WERI-Rb-1 (cell line): ENCODE measurements around the gene RNF223.
A peak's percentile ranks its signal among the peaks of the same experiment; 100 is the strongest.

Experiments used
- DNase-seq: peaks from one replicate; pipeline ENCODE4 v3.0.0-alpha.2; 2020
- H3K27ac ChIP-seq: fragments of 250-450 bp; sonication (Bioruptor Pico); 2 replicates; pipeline ENCODE4 v1.5.1; 2020; ENCODE audit warnings: mild to moderate bottlenecking, moderate library complexity
- H3K27me3 ChIP-seq: fragments of 250-450 bp; sonication (Bioruptor Pico); 2 replicates; pipeline ENCODE4 v1.5.1; 2021; ENCODE audit warnings: mild to moderate bottlenecking, low read depth, moderate library complexity; ENCODE audit not compliant: insufficient read depth, severe bottlenecking
- H3K36me3 ChIP-seq: fragments of 250-450 bp; sonication (Bioruptor Pico); 2 replicates; pipeline ENCODE4 v1.5.1; 2020; ENCODE audit warnings: mild to moderate bottlenecking, moderate library complexity
- H3K4me3 ChIP-seq: 2 replicates; pipeline ENCODE4 v1.5.1; 2011; ENCODE audit warnings: low read depth, mild to moderate bottlenecking, control low read depth, low read length
- H3K9me3 ChIP-seq: fragments of 250-450 bp; sonication (Bioruptor Pico); 2 replicates; pipeline ENCODE4 v1.5.1; 2021; ENCODE audit warnings: mild to moderate bottlenecking, moderate library complexity; ENCODE audit not compliant: severe bottlenecking
- CTCF ChIP-seq: IDR thresholded peaks from 2 replicates; pipeline ENCODE4 v1.5.1; 2011; ENCODE audit warnings: low read depth, mild to moderate bottlenecking, control low read depth, inconsistent platforms, low read length

Gene RNF223

DNA sequence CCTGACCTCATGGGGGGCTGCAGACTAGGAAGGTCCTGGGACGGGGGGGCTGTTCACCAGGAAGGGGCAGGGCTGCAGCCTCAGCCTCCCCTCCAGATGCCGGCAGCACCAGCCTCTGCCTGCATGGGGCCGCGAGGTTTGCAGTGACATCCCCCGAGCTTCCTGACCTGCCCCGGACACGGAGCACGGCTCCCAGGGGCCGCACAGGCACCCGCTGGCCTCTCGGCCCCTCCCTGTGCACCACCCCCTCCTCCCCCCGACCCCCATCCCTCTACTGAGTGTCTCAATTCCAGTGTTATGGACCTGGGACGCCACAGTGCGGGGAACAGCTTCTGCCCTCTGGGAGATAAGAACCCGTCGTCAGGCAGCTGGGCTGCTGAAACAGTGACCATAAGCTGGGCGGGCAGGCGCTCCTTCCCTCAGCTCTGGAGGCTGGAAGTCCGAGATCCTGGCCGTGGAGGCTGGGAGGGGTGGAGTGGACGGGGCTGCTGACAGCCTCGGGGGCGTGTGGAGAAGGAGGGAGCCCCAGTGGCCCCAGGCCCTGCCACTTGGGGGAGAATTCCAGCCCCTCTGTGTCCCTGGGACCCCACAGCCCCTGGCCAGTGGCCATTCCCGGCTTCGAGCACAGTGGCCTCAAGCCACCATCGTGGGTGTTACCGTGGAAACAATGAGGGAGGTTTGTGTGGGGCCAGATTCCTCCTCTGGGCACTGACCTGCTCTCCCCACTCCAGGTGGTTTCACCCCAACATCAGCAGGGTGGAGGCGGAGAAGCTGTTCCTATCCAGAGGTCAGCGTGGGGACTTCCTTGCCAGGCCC lies 11.6 kb downstream of the RNF223 start:
- H3K27me3 ChIP-seq, result peaks cover 17% of the 10 kb centered on the region
- peak; percentile 44 for DNase-seq
- H3K27ac ChIP-seq, result no peak overlapping the region
- TF ChIP-seq CTCF, result no peak
- H3K9me3 ChIP-seq, result no peaks in the 10 kb centered on the region
- H3K4me3 ChIP-seq, result no peak overlapping the region
- no peaks in the 10 kb centered on the region for H3K36me3 ChIP-seq

DNA sequence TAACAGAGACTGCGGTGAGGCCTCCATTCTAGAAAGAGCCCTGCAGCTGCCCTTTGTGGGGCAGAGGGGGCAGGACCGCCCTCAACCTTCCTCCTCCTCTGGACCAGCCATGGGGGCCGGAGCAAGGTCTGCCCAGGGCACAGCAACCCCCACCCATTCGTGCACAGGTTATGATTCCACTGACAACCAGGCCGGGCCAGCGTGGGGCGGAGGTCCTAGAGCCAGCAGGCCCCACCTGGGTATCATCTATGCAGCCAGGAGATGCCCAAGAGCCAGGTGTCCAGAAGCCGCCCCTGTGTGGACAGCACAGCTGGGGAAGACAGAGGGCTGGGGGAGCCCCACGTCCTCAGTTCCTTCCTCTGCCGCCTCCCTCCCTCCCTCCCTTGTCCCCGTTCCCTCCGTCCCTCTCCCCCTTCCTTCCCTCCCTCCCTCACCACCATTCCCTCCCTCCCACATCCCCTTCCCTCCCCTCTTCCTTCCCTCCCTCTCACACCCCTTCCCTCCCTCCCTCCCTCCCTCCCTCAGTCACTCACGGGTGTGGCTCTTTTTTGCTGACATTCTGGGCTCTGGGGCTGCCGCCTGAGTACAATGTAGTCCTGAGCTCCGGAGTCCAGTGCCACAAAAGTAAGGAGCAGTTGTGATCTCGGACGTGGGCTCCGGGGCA lies 12.3 kb downstream of the RNF223 start:
- no peaks in the 10 kb centered on the region for H3K9me3 ChIP-seq
- no peak for DNase-seq
- TF ChIP-seq CTCF, result no peak
- H3K27ac ChIP-seq, result no peak overlapping the region
- no peaks in the 10 kb centered on the region for H3K36me3 ChIP-seq
- H3K4me3 ChIP-seq, result no peak overlapping the region
- H3K27me3 ChIP-seq, result peaks cover 17% of the 10 kb centered on the region

GRCh38 chr1:1060281-1061000 lies 13.7 kb downstream of the RNF223 start:
- no peak overlapping the region for H3K4me3 ChIP-seq
- peaks cover 17% of the 10 kb centered on the region for H3K27me3 ChIP-seq

DNA sequence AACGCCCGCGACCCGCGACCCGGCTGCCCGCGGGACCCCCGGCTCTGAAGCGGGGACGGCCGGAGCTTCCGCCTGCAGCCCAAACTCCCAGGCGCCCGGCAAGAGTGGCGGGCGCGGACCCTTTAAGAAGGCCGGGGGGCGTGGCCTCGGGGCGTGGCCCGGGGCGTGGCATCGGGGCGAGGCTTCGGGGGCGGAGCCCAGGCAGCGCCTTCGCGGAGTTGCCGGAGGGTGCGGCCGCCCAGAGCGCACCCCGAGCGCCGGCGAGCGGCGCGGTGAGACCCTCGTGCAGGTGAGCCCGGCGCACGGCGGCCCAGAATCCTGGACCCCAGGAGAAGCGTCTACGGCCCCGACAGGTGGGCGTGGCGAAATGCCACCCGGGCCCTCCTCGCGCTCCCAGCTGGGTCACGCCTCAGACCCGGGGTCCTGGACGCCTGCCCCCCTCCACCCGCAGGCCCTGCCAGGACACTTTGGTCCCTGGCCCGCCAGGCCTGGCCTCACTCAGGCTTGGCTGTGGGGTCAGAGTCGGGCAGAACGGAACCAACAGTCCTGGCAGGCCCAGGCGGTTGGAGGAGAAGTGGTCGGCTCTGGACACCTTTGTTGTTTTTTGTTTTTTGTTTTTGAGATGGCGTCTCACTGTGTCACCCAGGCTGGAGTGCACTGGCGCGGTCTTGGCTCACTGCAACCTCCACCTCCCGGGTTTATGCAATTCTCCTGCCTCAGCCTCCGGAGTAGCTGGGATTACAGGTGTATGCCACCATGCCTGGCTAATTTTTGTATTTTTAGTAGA lies 14.4 kb downstream of the RNF223 start:
- no peaks in the 10 kb centered on the region for H3K9me3 ChIP-seq
- H3K27ac ChIP-seq, result peak overlapping the region; percentile 58
- H3K27me3 ChIP-seq, result peaks cover 17% of the 10 kb centered on the region
- TF ChIP-seq CTCF, result no peak
- peak overlapping the region; percentile 45 for H3K4me3 ChIP-seq
- peaks cover 7% of the 10 kb centered on the region; the same call in 1 of the 2 replicates for H3K36me3 ChIP-seq
- DNase-seq, result peak; percentile 85

More at GRCh38 chr1:1060281-1061000, 13.7 kb downstream of the RNF223 start:
- no peak for TF ChIP-seq CTCF
- no peaks in the 10 kb centered on the region for H3K9me3 ChIP-seq
- no peak for DNase-seq
- H3K36me3 ChIP-seq, result no peaks in the 10 kb centered on the region; the same call in 1 of the 2 replicates
- no peak overlapping the region for H3K27ac ChIP-seq

DNA sequence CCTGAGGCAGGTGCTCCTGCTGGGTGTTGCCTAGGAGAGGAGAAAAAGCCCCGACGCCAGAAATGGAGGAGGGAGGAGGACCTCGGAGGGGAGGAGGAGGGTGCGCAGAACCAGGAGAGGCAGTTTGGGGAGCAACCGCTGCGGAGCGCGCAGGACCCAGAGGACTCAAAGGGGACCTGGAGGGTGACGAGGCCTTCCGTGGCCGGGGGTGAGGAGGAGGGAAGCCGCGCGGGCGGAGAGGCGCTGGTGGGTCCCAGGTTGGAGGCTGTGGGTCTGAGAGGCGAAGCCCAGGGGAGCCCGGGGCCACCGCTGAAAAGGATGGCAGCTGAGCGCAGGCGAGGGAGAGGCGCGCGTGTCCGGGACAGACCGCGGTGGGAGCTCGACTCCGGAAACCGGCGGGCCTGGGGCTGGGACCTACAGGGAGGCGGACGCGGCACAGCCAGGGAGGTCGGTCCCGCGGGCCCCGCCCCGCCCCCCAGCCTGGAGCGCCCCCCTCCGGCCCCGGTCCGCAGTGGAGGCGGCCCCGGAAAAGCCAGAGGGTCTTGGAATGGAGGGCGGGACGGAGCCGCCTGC lies 15.1 kb downstream of the RNF223 start:
- peak; percentile 61 for DNase-seq
- H3K36me3 ChIP-seq, result peaks cover 8% of the 10 kb centered on the region
- H3K9me3 ChIP-seq, result no peaks in the 10 kb centered on the region
- H3K27me3 ChIP-seq, result peaks cover 17% of the 10 kb centered on the region
- peak overlapping the region; percentile 58 for H3K27ac ChIP-seq
- peak; percentile 5; the same call in 1 of the 2 replicates for TF ChIP-seq CTCF
- peak overlapping the region; percentile 45 for H3K4me3 ChIP-seq
